A673 (cell line): ENCODE data around the gene COQ8B. TPM values are rescaled to one million over a fixed set of nuclear protein-coding genes. Genes with fewer than 3 reads are reported as not detected.
A peak's percentile ranks its signal among the peaks of the same experiment; 100 is the strongest.

Experiments
- BruUV-seq: library from RNA; stranded (reverse); fragments of 400-500 nt; replicated peaks from 2 replicates; lab custom pipeline; 2021; lab: Mats Ljungman, UMichigan
- CTCF ChIA-PET: fragments of 300-600 bp; sonication (Branson Sonifier 250); formaldehyde crosslinking; loops from one replicate; lab custom pipeline; 2022; ENCODE audit warnings: antibody characterized with exemption; lab: Charles Lee
- POLR2A ChIA-PET: fragments of 300-600 bp; sonication (Branson Sonifier 250); formaldehyde crosslinking; loops from one replicate; lab custom pipeline; 2022; ENCODE audit warnings: antibody characterized with exemption; ENCODE audit not compliant: low non-redundant PET; lab: Charles Lee
- DNase-seq: peaks from one replicate; pipeline ENCODE4 v3.0.0-alpha.2; 2015; ENCODE audit warnings: low spot score
- H3K27ac ChIP-seq: fragments of 200-600 bp; sonication (generic); 2 replicates; pipeline ENCODE4 v1.5.1; 2016; ENCODE audit warnings: mixed run types, low read depth, mild to moderate bottlenecking, mixed read lengths, antibody characterized with exemption, low read length; ENCODE audit not compliant: poor library complexity, severe bottlenecking
- H3K27me3 ChIP-seq: fragments of 200-600 bp; sonication (generic); replicated peaks from 2 replicates; pipeline ENCODE4 v1.6.1; 2017; ENCODE audit warnings: mixed run types, low read depth, mild to moderate bottlenecking, mixed read lengths, antibody characterized with exemption, low read length; ENCODE audit not compliant: insufficient read depth, poor library complexity
- H3K36me3 ChIP-seq: fragments of 200-600 bp; sonication (generic); 2 replicates; pipeline ENCODE4 v1.6.1; 2016; ENCODE audit warnings: mixed run types, mild to moderate bottlenecking, mixed read lengths, antibody characterized with exemption, low read length; ENCODE audit not compliant: insufficient read depth, poor library complexity, severe bottlenecking
- H3K4me1 ChIP-seq: fragments of 200-600 bp; sonication (generic); 2 replicates; pipeline ENCODE4 v1.6.1; 2017; ENCODE audit warnings: mixed run types, mild to moderate bottlenecking, mixed read lengths, antibody characterized with exemption, low read length; ENCODE audit not compliant: insufficient read depth, poor library complexity, severe bottlenecking
- H3K4me3 ChIP-seq: fragments of 200-600 bp; sonication (generic); 2 replicates; pipeline ENCODE4 v1.5.1; 2016; ENCODE audit warnings: low read depth, mixed run types, mild to moderate bottlenecking, mixed read lengths, low read length; ENCODE audit not compliant: poor library complexity, severe bottlenecking
- H3K9me3 ChIP-seq: fragments of 200-600 bp; sonication (generic); 2 replicates; pipeline ENCODE4 v1.6.1; 2016; ENCODE audit warnings: mixed run types, low read depth, mild to moderate bottlenecking, mixed read lengths, antibody characterized with exemption, low read length; ENCODE audit not compliant: poor library complexity, severe bottlenecking
- CTCF ChIP-seq: fragments of 300-800, 200-600 bp; sonication (generic); conservative IDR thresholded peaks from 2 replicates; pipeline ENCODE4 v1.5.1; 2017; ENCODE audit warnings: low read depth, mild to moderate bottlenecking, antibody characterized with exemption, low read length, moderate library complexity, mixed read lengths
- EZH2 ChIP-seq: fragments of 200-600 bp; sonication (generic); IDR thresholded peaks from 2 replicates; pipeline ENCODE4 v1.6.1; 2017; ENCODE audit warnings: borderline replicate concordance, low read depth, mild to moderate bottlenecking, mixed read lengths, antibody characterized with exemption, low read length; ENCODE audit not compliant: poor library complexity, severe bottlenecking
- intact Hi-C: fragments of 100-400 bp; cut with micrococcal nuclease; formaldehyde crosslinking; loops from one replicate; pipeline ENCODE4 v1.10.0; 2022; ENCODE audit not compliant: unreplicated experiment
- total RNA-seq: library from RNA; stranded (reverse); gene quantifications from 2 replicates; pipeline ENCODE4 v1.2.3, GENCODE V29; 2021

The COQ8B gene
- total RNA-seq, 1 experiment from 2014 or later = 34.1 TPM

GRCh38 chr19:40693896-40694295, 22.8 kb downstream of the COQ8B start:
- CTCF ChIA-PET = no interaction called here
- no TSS peak for BruUV-seq

GRCh38 chr19:40693150-40693788, 23.4 kb downstream of the COQ8B start:
- intact Hi-C loops = no loop called here
- no peaks in the 10 kb centered on the region for H3K9me3 ChIP-seq
- no peak for DNase-seq
- TF ChIP-seq EZH2 (no peak), CTCF (no peak)
- no peak overlapping the region for H3K4me3 ChIP-seq
- peak overlapping the region; percentile 96 for H3K27ac ChIP-seq
- BruUV-seq = no TSS peak
- ChIA-PET CTCF (no interaction called here), POLR2A (no interaction called here)
- peaks cover 3% of the 10 kb centered on the region for H3K36me3 ChIP-seq
- H3K27me3 ChIP-seq = no peaks in the 10 kb centered on the region
- peaks cover 17% of the 10 kb centered on the region for H3K4me1 ChIP-seq

More at GRCh38 chr19:40693896-40694295, 22.8 kb downstream of the COQ8B start:
- Histone ChIP-seq H3K36me3 (peaks cover 3% of the 10 kb centered on the region), H3K4me1 (peaks cover 17% of the 10 kb centered on the region), H3K4me3 (no peak overlapping the region), H3K9me3 (no peaks in the 10 kb centered on the region), H3K27me3 (no peaks in the 10 kb centered on the region), H3K27ac (no peak overlapping the region)
- intact Hi-C loops = no loop called here
- no peak for TF ChIP-seq EZH2
- no peak for TF ChIP-seq CTCF
- no peak for DNase-seq
- POLR2A ChIA-PET = no interaction called here

GRCh38 chr19:40692212-40692551, 24.5 kb downstream of the COQ8B start:
- CTCF ChIA-PET = no interaction called here
- POLR2A ChIA-PET = no interaction called here
- no peak for TF ChIP-seq CTCF
- TF ChIP-seq EZH2 = no peak

More at GRCh38 chr19:40692212-40692551, 24.5 kb downstream of the COQ8B start:
- H3K27ac ChIP-seq = peak overlapping the region; percentile 96
- H3K36me3 ChIP-seq = peaks cover 3% of the 10 kb centered on the region
- peaks cover 17% of the 10 kb centered on the region for H3K4me1 ChIP-seq
- intact Hi-C loops = no loop called here
- BruUV-seq = no TSS peak
- H3K27me3 ChIP-seq = no peaks in the 10 kb centered on the region
- DNase-seq = no peak
- no peak overlapping the region for H3K4me3 ChIP-seq
- H3K9me3 ChIP-seq = no peaks in the 10 kb centered on the region
